ENCODE data around the gene BROX. TPM values are rescaled to one million over a fixed set of nuclear protein-coding genes. Genes with fewer than 3 reads are reported as not detected.

BROX gene
- total and polyA plus RNA-seq, 2 donors (not counting 3 experiments of a cell fraction or from before 2014, with no cell fraction given), result 7.3 to 39.7 TPM

- no peak for TF ChIP-seq FOS (IDR thresholded peaks at IDR 0.05; ENCODE audit: borderline replicate concordance, insufficient read depth, low read length)
- TF ChIP-seq MAX (IDR thresholded peaks at IDR 0.05; ENCODE audit: insufficient read depth, insufficient read length), result no peak
- no peak for TF ChIP-seq POLR2A (IDR thresholded peaks at IDR 0.05; ENCODE audit: low read depth, low read length)
- TF ChIP-seq JUN (IDR thresholded peaks at IDR 0.05; ENCODE audit: borderline replicate concordance, insufficient read depth, insufficient read length, low read depth), result no peak
- no peak for TF ChIP-seq GATA2 (IDR thresholded peaks at IDR 0.05; ENCODE audit: insufficient read depth, insufficient read length, low read depth, low read length)
- TF ChIP-seq EZH2 (IDR thresholded peaks at IDR 0.05; ENCODE audit: borderline replicate concordance, low read depth, low read length, severe bottlenecking), result no peak
- no peak for TF ChIP-seq CTCF (IDR thresholded peaks at IDR 0.05; ENCODE audit: extremely low read depth in 1 of 2, insufficient read depth in 1 of 2, low read depth in 1 of 2, low read length in 2 of 2)
- no peak for TF ChIP-seq POLR2AphosphoS5 (IDR thresholded peaks at IDR 0.05; ENCODE audit: insufficient read depth, low read depth, low read length)
- no peak for TF ChIP-seq MYC (IDR thresholded peaks at IDR 0.05; ENCODE audit: low read depth, low read length)
- H3K79me2 ChIP-seq (ENCODE audit: control insufficient read depth, insufficient read depth, low read length), result no peaks in the 10 kb centered on the region
- no peaks in the 10 kb centered on the region for H3K27me3 ChIP-seq (ENCODE audit: control insufficient read depth in 2 of 2, insufficient read depth in 2 of 2, low read length in 2 of 2)
- DNase-seq (ENCODE audit: low read depth, low spot score) (no peak), FAIRE-seq (no peak)
- no peak overlapping the region for H3K4me3 ChIP-seq (replicated peaks in 1 of 3; ENCODE audit: insufficient read depth in 1 of 3, low read depth in 1 of 3, low read length in 3 of 3)
- no peaks in the 10 kb centered on the region for H3K9me1 ChIP-seq (replicated peaks; ENCODE audit: control insufficient read depth, extremely low read depth, insufficient read depth, low read length)
- H3K36me3 ChIP-seq (ENCODE audit: control insufficient read depth in 2 of 2, extremely low read depth in 1 of 2, insufficient read depth in 2 of 2, low read length in 2 of 2), result peaks cover 2 to 23% of the 10 kb centered on the region in 2 experiments
- no peak overlapping the region for H2AFZ ChIP-seq (ENCODE audit: low read depth, low read length)
- H3K9me3 ChIP-seq (replicated peaks; ENCODE audit: control insufficient read depth, insufficient read depth, low read length), result no peaks in the 10 kb centered on the region
- no peak overlapping the region for H3K9ac ChIP-seq (replicated peaks; ENCODE audit: extremely low read depth, insufficient read depth, low read length)
- H3K4me1 ChIP-seq (ENCODE audit: control insufficient read depth, extremely low read depth, insufficient read depth, low read length), result no peaks in the 10 kb centered on the region
- POLR2A ChIA-PET, result no interaction called here
- dilution Hi-C loops (cut with MboI; ENCODE audit: extremely low pct_ligation_motif_present, low sequenced_read_pairs) (no loop called here), intact Hi-C loops (cut with micrococcal nuclease) (loop anchor here (2.0 kb wide), 1 partner anchor 14 kb away; no protein-coding TSS in a partner anchor)
- no peak overlapping the region for H3K27ac ChIP-seq (ENCODE audit: insufficient read depth, low read depth, low read length)
- BruUV-seq (replicated peaks), result no TSS peak
- H4K20me1 ChIP-seq (replicated peaks; ENCODE audit: control insufficient read depth, extremely low read depth, insufficient read depth, low read length), result no peaks in the 10 kb centered on the region
- no peak overlapping the region for H3K4me2 ChIP-seq (ENCODE audit: insufficient read depth, low read length)
- CTCF ChIA-PET, result interaction anchor here (0.8 kb wide), 1 partner anchor 389 kb away, joined by 3 read pairs; no protein-coding TSS in a partner anchor
Measured at GRCh38 chr1:222734740-222735139, 22.4 kb downstream of the BROX start.

All from endothelial cell of umbilical vein (primary cell).